CD1c-positive myeloid dendritic cell (primary cell): ENCODE results near the gene ST6GALNAC3.
"Not testable (repeated sequence)": the region's sequence is repeated elsewhere in the genome, so short reads cannot be mapped to it uniquely, and the experiment has no call there.

Experiments used
- DNase-seq: peaks from one replicate; pipeline ENCODE4 v3.0.0-alpha.2; 2016; ENCODE audit errors: extremely low spot score

The ST6GALNAC3 gene

GRCh38 chr1:76635784-76636183, 561.2 kb downstream of the ST6GALNAC3 start:
- no peak for DNase-seq

GRCh38 chr1:76639181-76639580, 564.6 kb downstream of the ST6GALNAC3 start:
- DNase-seq = no peak

GRCh38 chr1:76640092-76640491, 565.5 kb downstream of the ST6GALNAC3 start:
- no peak for DNase-seq

- DNase-seq = no peak
These were observed 566.2 kb downstream of the ST6GALNAC3 start for GRCh38 chr1:76640723-76641122.

GRCh38 chr1:76644139-76644538, 569.6 kb downstream of the ST6GALNAC3 start:
- no peak for DNase-seq

- not testable (repeated sequence) for DNase-seq
These were observed 578.3 kb downstream of the ST6GALNAC3 start for GRCh38 chr1:76652860-76653259.

- no peak for DNase-seq
These were observed 583.1 kb downstream of the ST6GALNAC3 start for GRCh38 chr1:76657623-76658022.

- no peak for DNase-seq
These were observed 584.8 kb downstream of the ST6GALNAC3 start for GRCh38 chr1:76659171-76659940.

GRCh38 chr1:76661531-76661930, 587.0 kb downstream of the ST6GALNAC3 start:
- no peak for DNase-seq

GRCh38 chr1:76666499-76666898, 592.0 kb downstream of the ST6GALNAC3 start:
- no peak for DNase-seq

GRCh38 chr1:76668046-76668445, 593.5 kb downstream of the ST6GALNAC3 start:
- no peak for DNase-seq

GRCh38 chr1:76669131-76669530, 594.6 kb downstream of the ST6GALNAC3 start:
- no peak for DNase-seq

- no peak for DNase-seq
These were observed 595.2 kb downstream of the ST6GALNAC3 start for GRCh38 chr1:76669624-76670315.

GRCh38 chr1:76674689-76675210, 600.2 kb downstream of the ST6GALNAC3 start:
- DNase-seq = no peak

GRCh38 chr1:76677416-76678405, 603.2 kb downstream of the ST6GALNAC3 start:
- no peak for DNase-seq

- DNase-seq = no peak
These were observed 605.1 kb downstream of the ST6GALNAC3 start for GRCh38 chr1:76679534-76680152.

GRCh38 chr1:76680651-76681050, 606.1 kb downstream of the ST6GALNAC3 start:
- no peak for DNase-seq

- no peak for DNase-seq
These were observed 607.6 kb downstream of the ST6GALNAC3 start for GRCh38 chr1:76682138-76682537.
